HG03097 (cell line): ENCODE data around the gene CCNQ.
A peak's percentile ranks its signal among the peaks of the same experiment; 100 is the strongest.

Experiments
- ATAC-seq: cut with Tn5 transposase; IDR thresholded peaks from one replicate; pipeline ENCODE4 v1.9.1; 2021; ENCODE audit not compliant: unreplicated experiment, low FRiP score

The CCNQ gene

GRCh38 chrX:153598541-153599191 is at the start of gene CCNQ:
TSS of gene CCNQ (minus strand) at chrX:153599139. CDS start at chrX:153599073, 66 bp downstream.
- peak; percentile 44 for ATAC-seq

DNA sequence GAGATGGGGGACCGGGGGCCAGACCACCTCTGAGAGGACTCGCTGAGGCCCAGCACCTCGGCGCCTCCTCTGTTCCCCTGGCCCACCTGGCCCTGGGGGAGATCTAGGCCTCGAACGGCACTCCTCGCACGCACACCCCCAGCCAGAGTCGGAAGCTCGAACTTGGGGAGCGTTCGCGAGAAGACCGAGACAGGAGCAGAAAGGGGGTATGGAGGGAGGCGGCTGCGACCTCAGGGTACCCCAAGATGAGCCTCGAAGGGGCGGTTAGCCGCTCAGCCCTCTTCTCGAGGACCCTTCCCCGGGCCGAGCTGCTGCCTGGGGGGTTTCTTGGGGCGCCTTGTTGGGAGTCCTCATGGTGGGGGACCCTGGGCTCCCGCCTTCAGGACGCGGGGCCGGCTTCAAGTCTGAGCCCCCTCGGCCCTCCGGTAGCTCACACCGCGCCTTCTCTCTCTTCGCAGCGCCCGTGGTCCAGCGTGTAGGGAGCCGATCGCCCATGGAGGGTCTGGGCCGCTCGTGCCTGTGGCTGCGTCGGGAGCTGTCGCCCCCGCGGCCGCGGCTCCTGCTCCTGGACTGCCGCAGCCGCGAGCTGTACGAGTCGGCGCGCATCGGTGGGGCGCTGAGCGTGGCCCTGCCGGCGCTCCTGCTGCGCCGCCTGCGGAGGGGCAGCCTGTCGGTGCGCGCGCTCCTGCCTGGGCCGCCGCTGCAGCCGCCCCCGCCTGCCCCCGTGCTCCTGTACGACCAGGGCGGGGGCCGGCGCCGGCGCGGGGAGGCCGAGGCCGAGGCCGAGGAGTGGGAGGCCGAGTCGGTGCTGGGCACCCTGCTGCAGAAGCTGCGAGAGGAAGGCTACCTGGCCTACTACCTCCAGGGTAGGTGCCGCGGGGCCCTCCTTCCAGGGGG is 48.8 kb upstream of the CCNQ start:
- no peak for ATAC-seq

DNA sequence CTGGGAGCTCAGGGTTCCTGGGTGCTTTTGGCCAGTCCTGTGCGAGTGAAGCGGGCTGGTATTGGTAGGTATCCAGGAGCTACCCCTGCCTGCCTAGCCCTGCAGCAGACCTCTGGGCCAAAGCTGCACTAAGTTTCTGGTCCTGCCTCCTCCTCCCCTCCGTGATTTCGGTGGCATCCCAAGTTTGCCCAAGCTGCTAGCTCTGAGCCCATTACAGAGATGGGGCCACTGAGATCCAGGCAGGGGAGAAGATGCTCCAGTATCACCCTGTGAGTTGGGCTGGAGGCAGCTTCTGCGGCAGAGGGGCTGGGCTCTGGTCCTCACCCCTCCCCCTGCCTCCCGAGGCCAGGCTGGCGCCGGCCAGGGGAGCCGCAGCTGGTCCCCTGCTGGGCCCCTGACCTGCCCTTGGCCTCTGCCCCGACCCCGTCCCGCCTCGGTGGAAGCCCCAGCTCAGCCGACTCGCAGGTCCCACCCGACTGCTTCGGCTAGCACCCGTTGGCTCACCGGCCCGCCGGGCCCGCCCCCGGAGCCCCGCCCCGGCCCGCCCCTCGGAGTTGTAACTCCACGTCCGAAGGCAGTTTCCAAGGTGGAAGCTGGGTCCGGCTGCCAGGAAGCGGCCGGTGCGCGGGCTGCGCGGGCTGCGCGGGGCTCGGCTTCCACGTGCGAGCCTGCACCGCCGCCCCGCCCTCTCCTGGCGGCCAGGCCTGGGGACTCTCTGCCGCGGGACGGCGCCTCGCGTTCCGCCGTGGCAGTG is 47.9 kb upstream of the CCNQ start, which contains the start of gene DUSP9:
Gene DUSP9, plus strand, starts transcription at position 584 of the 754 bp plus-strand sequence. CDS start 751 bp downstream, outside the sequence.
- no peak for ATAC-seq

DNA sequence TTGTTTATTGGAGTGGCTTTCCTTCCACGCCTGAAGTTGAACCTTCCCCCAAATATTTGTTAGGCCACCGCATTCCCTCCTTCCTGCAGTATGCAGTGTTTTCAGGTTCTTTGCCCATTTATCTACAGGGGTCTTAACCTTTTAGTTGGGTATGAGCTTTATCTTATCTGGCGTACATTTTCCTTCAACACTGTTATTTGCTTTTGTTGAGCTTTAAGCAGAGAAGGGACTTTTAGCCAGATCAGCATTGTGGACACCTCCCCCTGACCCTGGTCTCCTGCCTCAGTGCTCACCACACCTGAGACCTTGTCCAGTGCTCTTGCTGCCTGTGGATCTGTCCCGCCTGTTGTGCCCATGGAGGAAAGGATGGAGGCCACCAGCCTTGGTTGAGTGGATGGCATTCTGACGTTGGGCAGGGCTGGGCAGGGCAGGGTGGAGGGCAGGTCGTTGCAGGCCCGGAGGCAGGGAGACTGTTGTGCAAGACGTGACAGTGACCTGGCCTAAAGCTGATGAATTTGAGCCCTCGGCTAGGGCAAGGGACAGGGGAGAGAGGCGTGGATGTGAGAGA is 47.1 kb upstream of the CCNQ start:
- ATAC-seq = no peak

GRCh38 chrX:153645151-153645550 is 46.2 kb upstream of the CCNQ start:
- no peak for ATAC-seq

DNA sequence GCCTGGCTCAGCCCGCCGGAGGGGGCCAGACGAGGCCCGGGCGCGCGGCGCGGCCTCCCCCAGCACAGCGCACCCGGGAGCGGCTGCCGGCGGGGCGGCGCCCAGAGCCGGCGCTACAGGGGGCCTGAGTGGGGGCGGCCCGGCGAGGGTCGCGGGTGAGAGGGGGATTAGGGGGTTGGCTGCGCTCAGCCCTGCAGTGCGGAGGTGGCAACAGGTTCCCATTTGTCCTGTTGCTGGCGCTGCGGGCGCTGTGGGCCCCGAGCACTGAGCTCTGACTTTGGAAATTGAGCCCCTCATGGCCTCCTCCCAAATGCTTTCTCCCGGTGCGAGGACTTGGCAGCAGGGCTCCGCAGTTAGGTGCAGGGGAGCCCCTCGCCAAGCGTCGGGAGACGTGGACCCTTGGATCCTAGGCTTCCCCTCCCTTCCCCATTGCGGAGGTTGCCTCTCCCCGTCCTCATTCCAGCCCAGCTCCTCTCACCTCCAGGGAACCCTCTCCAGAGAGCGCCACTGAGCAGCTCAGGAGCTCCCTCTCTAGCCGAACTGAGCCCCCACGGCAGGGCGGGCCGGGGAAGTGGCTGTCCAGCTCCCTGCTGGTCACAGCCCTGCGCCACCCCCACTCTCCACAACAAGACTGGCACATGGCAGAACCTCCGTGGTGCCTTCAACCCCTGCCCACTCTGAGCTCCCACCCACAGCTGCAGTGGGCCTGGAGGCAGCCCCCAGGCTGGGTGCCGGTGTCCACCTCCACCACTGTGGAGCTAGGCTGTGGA is 45.6 kb upstream of the CCNQ start:
- no peak for ATAC-seq

- no peak for ATAC-seq
Measured at GRCh38 chrX:153643431-153644351, 44.8 kb upstream of the CCNQ start.

DNA sequence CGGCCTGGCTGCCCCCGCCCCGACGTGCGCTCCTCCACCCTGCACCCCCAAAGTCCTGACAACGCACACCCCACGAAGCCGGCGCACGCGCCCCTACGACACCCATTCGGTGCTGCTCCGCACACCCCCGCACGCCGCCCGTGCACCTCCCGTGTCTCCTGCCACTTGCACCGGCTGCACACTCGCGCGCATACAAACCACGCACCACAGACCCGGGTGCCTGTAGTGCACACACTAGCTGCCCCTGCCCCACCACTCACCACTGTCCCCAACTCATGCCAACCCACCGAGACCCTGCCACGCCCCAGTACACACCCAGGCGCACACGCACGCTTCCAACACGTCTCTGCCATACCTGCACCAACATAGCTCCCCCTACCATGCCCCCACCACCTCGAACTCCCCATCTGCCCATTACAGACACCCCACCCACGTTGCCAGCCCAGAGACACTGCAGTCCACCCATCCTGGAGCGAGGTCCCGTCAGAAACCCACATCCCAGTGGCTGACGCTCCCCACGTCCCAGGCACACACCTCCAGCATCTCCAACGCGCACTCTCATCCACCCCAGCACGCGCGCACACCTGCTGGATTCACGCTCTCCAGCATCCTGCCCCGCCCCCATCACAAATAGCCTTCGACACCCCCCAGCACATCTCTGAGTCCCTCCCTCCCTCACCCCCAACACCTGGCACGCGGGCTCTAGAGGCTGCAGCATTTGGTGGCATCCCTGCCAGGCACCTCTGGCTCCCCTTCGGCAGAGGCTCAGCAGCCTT is 43.9 kb upstream of the CCNQ start:
- ATAC-seq = no peak

- ATAC-seq = no peak
Measured at GRCh38 chrX:153642051-153642654, 43.2 kb upstream of the CCNQ start.

DNA sequence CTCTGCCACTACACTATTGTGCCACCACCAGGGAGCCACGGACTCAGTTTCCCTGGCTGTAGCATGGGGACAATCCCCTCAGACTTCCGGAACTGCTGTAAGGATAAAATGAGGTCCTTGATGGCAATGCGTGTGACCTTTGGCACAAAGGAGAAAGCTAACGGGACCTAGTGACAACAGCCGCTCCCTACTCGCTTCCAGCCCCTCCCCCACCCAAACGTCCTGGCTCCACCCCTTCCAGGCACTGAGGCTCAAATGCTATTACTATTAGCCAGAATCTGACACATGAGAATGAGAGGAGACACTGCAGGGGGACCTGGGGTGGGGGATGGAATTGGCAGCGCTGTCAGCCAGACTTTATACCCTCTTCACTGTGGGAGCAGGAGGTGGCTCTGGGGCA is 42.7 kb upstream of the CCNQ start:
- ATAC-seq = no peak

DNA sequence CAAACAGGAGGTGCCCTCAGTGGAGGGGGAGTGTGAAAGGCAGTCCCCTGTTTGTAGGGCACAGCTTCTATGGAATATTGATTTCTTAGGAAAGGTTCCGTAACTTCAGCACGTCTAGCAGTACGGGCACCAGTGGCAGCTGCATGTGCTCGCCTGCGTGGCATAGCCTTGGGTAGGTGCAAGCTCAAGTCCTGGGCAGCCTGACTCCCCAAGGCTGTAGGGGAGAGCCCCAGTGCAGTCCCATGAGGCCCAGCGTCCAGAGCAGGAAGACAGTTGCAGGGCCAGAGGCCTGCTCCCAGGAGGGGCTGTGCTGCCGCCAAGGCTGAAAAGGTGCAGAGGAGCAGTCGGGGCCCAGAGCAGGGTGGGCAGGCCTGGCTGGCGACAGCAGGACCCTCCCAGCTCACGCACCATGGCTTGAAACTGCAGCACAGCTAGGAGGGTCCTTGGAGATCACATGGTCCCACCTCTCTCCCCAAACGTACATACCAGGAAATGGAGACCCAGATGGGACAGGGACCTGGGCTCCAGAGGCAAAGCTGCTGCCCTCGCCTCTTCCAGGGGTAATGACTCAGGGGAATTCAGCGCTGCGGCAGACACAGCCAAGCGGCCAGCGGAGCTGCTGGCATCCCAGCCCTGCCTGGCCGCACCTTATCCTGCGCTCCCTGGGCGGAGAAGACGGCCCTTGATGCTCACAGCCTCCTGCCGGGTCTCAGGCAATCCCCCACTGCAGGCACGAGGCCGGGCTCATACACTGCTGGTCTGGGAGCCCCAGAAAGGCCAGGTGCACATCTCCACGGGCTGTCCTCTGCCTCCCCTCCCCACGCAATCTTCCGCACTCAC is 42.0 kb upstream of the CCNQ start:
- no peak for ATAC-seq

DNA sequence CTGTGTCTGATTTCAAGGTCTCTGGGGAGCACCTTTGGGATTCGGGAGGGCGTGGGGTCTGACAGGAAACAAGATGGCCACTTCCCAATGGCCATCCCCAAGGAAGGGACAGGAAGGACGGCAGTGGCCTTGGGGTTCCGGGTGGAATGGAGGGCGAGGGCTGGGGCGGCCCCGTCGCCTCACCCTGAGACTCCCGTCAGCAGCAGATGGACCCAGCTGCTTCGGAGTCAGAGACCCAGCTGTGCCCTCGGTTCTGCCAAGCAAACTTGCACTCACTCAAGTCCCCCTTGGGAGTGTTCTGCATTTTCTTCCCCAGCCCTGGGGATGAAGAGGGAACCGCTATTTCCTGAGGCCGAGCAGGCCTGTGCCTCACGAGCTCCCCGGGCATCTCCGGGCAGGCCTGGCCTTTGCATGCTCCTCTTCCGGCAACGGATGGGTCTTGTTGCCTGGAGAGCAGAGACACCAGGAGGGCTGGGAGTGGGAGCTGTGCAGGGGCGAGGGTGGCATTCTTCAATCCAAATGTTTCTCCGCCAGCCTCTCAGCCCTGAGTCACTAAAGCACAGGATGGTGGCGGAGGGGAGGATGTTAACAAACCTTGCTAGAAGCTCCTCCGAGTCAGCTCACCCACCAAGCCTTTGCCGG is 41.2 kb upstream of the CCNQ start:
- ATAC-seq = no peak

DNA sequence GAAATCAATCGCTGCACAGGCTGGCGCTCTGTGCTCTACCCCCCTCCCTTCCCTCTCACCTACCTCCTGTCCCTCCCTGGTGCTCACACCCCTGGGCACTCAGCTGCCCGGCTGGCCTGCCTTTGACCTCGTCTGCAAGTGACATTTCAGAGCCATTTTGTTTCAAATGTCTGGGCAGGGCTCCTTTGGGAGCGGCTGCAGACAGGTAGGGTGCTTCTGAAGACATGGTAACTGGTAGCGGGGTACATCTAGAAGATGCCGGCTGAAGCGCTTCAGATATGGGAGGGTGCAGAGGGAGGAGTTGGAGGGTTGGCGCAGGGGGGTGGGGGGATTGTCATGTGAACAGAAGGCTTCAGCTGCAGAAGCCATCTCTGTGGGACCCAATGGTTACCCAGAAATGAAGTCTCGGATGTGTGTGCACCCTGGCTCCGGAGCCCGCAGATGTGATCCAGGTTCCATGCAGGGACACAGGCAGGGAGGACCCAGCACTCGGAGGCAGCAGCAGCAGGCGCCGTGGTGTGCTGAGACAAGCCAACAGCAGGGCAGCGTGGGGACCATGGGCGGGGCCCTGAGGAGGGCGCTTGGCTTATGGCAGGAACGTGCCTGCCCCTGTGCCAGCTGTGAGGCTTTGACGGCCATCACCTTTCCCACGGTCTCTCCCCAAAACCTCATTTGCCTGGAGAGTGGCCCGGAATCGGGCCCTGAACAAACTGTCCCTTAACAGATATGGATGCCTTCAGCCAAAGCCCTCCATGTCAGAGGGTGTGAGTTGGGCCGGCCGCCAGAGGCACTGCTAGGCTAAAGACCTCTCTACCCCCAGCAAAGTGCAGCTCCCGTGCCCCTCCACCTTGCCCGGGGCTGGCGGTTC is 40.5 kb upstream of the CCNQ start:
- no peak for ATAC-seq

- no peak for ATAC-seq
Measured at GRCh38 chrX:153638436-153639176, 39.7 kb upstream of the CCNQ start.

DNA sequence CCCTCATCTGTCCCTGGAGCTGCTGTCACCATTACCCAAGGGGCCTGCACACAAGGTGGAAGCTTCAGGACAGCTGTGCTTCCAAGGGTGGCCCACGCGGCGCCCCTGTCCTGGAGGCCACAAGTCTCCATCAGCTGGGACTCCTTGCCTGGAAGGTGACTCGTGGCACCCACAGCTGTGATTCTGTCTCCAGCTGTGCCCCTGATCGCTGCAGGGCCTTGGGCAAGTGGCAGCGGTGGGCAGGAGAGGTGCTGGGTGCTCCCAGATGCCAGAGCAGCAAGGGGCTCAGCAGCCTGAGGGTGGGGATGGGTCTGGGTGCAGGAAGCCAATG is 39.1 kb upstream of the CCNQ start:
- ATAC-seq = no peak
